HG03039 (cell line): ENCODE data around the gene LRRC36.

ENCODE experiments used
- ATAC-seq: cut with Tn5 transposase; IDR thresholded peaks from one replicate; pipeline ENCODE4 v1.9.1; 2021; ENCODE audit warnings: mild to moderate bottlenecking, moderate library complexity; ENCODE audit not compliant: unreplicated experiment

Gene LRRC36

GRCh38 chr16:67294171-67294757 lies 32.4 kb upstream of the LRRC36 start:
- ATAC-seq = no peak

- no peak for ATAC-seq
Observed at GRCh38 chr16:67294938-67295361, 31.7 kb upstream of the LRRC36 start.

GRCh38 chr16:67296420-67296819 lies 30.2 kb upstream of the LRRC36 start:
- ATAC-seq = no peak

GRCh38 chr16:67298277-67298676 lies 28.3 kb upstream of the LRRC36 start:
- ATAC-seq = no peak

- ATAC-seq = no peak
Observed at GRCh38 chr16:67299269-67299668, 27.3 kb upstream of the LRRC36 start.

GRCh38 chr16:67301080-67301782 lies 25.4 kb upstream of the LRRC36 start:
- no peak for ATAC-seq

- no peak for ATAC-seq
Observed at GRCh38 chr16:67302076-67302475, 24.5 kb upstream of the LRRC36 start.

- ATAC-seq = no peak
Observed at GRCh38 chr16:67302970-67303369, 23.6 kb upstream of the LRRC36 start.

- no peak for ATAC-seq
Observed at GRCh38 chr16:67304020-67304419, 22.6 kb upstream of the LRRC36 start.

- ATAC-seq = no peak
Observed at GRCh38 chr16:67305216-67306071, 21.2 kb upstream of the LRRC36 start.

- no peak for ATAC-seq
Observed at GRCh38 chr16:67310561-67310960, 16.1 kb upstream of the LRRC36 start.

GRCh38 chr16:67311607-67312488 lies 14.8 kb upstream of the LRRC36 start:
- peak; percentile 74 for ATAC-seq

- ATAC-seq = no peak
Observed at GRCh38 chr16:67312719-67313118, 13.9 kb upstream of the LRRC36 start.

- no peak for ATAC-seq
Observed at GRCh38 chr16:67317853-67318252, 8.8 kb upstream of the LRRC36 start.

GRCh38 chr16:67326115-67326471 lies 522 bp upstream of the LRRC36 start:
- no peak for ATAC-seq

- ATAC-seq = no peak
Observed at GRCh38 chr16:67327743-67328142, 1.1 kb downstream of the LRRC36 start.

- no peak for ATAC-seq
Observed at GRCh38 chr16:67329901-67330300, 3.3 kb downstream of the LRRC36 start.

GRCh38 chr16:67333315-67333714 lies 6.7 kb downstream of the LRRC36 start:
- no peak for ATAC-seq

GRCh38 chr16:67336116-67336515 lies 9.5 kb downstream of the LRRC36 start:
- no peak for ATAC-seq

- ATAC-seq = no peak
Observed at GRCh38 chr16:67336648-67337047, 10.0 kb downstream of the LRRC36 start.

- no peak for ATAC-seq
Observed at GRCh38 chr16:67339453-67339852, 12.8 kb downstream of the LRRC36 start.
